Retina (tissue), 1 donor: ENCODE measurements around the gene FBN1.
A peak's percentile ranks its signal among the peaks of the same experiment; 100 is the strongest.

ENCODE experiments used
- DNase-seq: peaks from one replicate; pipeline ENCODE4 v3.0.0-alpha.2; 2016

Gene FBN1

DNA sequence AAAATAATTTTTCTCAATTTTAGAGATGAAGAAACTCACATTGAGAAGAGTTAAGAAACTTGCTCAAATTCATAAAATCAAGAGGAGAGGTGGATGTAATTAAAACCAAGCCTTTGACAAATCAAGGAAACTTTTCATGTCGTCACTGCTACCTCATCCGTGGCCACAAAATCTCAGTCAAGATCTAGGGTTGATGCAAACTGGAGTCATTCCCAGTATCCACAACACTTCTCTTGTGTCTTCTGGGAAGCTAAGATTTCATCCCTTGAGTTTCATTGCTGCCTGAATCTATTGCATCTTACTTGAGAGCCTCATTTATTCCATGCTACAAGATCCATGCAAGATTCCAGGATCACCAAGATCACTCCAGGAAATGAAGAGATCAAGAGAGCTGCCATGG is 5.4 kb upstream of the FBN1 start:
- DNase-seq: no peak

DNA sequence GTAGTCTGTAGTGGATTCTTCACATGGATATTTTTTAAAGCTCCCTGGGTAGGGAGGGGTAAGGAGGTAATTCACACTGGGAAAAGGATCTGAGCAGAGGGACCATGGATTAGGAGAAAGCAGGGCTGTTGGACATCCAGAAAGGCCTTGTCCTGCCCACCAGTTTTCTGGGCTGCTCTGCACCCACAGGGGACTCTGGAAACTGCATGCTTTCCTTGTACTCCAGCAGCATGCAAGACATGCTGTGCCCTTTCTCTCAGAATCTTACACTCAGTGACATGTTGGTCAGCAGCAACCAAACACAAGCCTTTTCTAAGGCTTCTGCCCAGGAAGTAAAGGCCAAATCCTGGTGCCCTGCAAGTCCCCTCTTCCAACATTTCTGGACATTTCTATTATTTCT is 2.5 kb upstream of the FBN1 start:
- peak; percentile 46 for DNase-seq

DNA sequence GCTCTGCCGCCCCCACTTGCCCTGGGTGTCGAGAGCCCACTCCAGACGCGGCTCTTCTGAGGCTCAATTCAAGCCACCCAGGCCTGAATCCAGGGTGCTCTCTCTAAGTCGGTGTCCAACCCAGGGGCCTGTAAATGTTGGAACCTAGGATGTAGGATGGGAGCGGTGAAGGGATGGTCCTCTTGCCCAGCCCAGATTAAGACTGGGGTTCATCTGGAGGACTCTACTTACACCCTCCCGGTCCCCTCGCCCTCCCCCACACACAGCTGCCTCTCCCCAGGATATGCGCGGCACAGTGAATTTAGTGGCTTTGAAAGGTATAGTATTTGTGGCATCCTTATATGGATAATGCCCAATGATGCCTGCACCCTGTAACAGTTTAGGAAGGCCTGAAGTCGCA is 822 bp upstream of the FBN1 start:
- no peak for DNase-seq

DNA sequence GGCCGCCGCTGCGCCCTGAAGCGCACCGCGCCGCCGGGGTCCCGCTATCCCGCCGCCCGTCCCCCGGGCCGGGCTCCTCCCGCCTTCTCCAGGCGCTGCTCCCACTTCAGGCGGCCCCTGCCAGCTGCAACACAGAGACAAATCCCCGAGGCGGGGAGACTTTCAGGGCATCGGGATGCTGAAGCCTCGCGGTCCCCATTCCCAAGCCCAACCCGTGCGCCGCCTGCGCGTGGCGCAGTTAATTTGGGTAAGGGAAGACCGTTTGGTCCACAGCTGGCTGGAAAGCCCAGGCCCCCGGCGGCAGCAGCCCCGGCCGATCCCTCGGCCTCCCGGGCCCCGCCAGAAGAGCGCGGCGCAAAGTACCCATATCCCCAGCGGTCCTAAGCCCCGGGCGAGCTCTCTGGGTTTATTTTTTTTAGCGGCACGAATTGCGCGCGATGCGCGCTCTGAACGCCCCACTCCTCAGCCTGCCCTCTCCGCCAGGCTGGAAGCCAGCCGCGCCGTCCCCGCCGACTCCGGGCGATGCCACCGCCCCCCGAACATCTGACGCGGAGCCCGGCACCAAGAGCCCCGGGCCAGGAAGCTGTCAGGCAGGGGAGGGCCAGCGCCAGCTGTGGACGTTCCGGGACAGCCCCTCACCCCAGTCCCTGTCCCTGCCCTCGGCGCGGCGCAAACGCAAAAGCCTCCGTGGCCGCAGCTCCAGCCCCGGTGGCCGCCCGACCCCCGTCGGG is 517 bp downstream of the FBN1 start:
- DNase-seq: peak; percentile 92

DNA sequence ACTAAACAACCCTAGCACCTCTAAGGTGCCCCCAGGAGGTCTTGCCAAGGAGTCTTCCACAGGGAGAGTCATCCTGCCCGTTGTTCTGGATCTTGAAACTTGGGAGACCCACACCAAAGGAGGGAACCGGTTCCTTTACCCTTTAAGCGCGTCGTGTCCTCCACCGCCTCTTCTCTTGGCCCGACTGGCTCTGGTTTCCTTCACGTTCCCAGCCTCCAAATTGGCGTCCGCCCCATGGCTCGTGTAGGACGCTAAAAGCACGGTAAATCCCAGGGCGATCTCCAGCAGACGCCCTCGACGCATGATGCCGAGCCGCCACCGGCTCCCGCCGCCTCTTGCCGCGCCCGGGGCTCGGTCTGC is 1.1 kb downstream of the FBN1 start:
- DNase-seq: no peak

DNA sequence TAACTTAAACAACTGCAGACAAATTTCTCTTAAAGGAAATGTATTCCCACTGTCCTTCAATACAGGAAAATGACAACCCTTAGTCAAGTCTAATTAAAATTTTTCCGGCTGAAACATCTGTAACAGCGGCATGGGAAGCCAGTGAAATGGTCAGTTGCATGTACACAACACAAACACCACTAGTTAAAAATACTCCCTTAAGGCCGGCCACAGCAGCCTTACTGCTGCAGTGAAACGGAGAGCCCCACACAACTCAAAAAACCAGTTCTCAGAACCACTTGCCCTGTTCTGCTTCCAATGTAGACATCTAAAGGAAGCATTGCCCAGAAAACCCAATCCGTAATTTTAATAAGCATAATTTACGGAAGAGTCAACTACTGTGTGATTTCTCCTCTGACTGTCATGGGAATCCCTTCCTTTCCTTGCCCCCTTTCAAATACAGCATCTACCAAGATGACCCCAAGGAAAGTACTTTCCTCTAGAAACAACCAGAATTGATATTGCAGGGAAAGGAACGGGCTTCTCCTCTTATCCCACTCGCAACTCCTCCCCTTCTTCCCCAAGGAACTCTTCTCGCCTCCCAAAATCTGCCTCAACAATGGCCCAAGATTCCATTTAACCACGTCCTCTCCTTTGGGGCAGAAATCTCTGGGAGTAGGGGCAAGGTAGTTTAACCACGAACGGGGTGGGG is 1.6 kb downstream of the FBN1 start:
- peak; percentile 32 for DNase-seq

DNA sequence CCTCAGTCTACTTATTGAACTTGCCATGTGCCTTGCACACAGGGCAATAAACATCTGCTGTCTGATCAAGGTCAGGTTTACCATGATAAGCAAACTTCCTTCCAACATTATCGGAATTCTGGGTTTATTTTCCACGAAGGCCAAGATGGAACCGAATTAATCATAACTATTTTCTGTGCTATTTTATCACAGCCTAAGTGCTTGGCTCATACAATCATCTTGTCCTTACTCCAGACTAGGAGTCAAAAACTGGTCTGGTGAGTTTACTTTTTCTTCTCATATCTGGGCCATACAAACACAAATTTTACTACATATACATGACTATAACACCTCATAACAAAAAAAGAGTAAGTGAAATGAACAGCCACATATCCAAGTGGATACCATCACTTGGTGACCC is 2.3 kb downstream of the FBN1 start:
- DNase-seq: no peak

DNA sequence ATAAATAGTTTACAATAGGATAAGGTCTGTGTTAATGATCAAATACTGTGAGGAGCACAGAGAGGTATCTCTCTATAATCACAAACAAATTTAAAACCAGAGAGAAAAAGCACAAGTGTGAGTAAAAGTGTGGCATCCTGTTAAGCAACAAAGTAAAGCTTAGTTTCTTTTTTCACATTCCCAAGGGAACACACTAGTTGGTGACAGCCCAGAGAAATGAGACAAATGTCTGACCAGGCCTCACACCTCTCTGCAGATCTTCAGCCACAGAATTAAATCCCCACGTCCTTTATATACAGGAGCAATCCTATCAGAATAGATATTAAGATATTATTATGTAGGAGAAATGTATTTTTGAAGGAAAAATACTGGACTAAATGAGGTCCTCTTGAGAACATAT is 2.7 kb downstream of the FBN1 start:
- no peak for DNase-seq

DNA sequence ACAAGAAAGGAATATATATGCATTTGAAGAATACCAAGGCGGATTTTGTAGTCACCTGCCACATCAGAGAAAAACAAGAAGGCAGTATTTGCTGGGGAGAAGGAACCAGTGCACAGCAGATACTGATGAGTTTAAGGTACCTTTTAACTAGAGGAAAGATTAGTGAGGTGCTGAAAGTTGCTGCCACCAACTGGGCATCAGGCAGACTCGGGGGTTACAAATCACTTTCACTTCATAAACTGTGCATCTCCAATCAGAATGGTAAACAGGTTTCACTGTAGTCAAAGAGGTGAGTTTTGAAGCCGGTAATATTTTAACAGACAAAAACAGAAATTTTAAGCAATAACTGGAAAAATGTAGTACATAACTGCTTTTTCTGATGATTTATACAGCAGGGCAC is 4.1 kb downstream of the FBN1 start:
- DNase-seq: no peak

DNA sequence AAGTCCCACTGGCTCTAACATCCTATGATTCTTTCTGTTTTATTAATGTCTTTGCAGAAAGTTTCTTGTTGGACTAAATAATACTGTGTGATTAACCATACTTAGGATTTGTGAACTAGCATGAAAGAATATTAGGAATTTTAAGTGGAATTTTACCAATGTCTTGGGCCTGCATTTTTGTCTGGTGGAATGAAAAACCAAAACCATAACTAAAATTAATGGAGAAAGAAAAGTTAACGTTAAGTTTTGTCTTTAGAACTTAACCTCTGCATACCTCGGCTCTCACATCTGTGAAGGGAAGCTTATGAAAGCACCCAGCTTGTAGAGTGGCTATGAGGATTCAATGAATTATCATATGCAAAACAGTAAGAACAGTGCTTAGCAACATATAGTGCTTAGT is 6.5 kb downstream of the FBN1 start:
- no peak for DNase-seq

DNA sequence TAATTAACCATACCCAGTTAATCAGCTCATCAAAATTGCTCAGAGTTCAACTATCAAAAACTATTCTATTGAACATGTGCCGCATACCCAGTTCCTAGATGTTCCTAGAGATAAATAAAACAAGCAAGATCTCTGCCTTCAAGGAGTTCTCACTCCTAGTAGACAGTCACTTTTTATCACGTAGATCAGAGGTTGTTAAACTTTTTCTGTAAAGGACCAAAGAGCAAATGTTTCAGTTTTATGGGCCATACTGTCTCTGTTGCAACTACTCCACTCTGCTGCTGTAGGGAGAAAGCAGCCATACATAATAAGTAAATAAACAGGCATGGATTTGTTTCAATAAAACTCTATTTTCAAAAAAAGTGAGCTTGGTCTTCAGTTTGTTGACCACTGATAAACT is 7.9 kb downstream of the FBN1 start:
- DNase-seq: no peak

DNA sequence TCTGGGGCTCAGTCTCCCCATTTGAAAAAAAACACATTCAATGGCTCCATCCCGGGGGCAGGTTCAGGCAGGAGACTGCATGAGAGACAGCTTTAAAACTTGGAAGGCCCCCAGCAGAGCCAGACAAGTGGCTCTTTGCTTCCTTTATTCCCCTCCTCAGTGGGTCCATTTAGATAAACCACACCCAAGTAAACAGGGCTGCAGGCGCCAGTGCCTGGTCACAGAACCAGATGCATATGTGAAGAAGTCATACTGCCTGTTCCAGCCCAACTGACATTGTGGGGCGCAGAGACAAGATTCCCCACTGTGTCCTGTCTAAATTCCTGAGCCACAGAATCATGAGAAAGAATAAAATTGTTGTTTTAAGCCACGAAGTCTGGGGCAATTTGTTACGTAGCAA is 9.0 kb downstream of the FBN1 start:
- DNase-seq: no peak

DNA sequence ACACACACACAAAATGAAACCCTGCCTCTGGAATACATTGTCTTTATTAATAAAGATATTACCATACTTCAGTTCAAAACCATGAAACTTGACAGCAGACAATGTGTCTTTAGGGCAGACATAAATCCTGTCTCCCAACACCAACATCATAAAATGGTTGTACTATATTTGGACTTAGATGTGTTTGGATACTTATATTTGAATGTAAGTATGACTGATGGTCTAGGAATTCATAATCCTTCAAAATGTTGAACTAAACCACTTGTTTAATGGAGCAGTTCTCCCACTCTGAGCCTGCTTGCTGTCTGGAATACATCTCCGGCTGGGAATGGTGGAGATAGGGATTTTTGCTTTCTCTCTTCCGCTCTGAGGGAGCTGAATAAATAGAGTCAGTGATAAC is 10.6 kb downstream of the FBN1 start:
- no peak for DNase-seq

DNA sequence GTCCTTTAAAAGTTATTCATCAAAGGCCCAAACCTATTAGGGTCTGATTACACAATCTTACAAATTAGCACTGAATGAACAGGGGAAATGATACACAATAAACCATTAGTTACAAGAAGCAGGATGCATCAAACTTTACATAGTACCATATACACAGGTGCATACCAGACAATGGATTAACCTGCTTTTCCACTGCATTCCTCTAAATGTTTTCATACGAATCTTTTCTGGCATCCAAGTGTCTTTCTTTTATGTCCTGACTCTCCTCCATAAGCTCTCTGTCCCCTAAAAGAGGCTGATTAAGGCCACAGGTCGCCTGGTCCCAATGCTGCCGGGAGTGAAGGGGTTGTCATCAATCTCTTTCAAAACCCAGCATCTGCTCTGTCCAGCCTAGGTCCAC is 11.4 kb downstream of the FBN1 start:
- no peak for DNase-seq

DNA sequence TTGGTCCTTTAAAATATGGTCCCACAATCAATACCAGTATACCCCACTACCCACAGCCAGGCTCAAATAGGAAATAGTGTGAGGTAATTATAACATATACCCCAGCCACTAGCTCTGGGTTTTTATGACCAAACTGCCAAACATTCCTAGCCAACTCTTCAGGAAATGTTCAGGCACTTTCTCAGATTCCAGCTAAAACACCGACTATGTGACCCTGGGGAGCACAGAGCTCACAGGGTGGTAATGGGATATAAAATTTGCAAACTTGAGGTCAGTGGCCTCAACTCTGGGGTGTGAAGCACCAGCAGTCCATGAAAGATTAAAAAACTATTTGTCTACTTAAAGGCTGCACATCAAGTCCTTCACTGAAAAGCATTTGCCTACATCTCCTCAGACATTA is 12.9 kb downstream of the FBN1 start:
- no peak for DNase-seq

DNA sequence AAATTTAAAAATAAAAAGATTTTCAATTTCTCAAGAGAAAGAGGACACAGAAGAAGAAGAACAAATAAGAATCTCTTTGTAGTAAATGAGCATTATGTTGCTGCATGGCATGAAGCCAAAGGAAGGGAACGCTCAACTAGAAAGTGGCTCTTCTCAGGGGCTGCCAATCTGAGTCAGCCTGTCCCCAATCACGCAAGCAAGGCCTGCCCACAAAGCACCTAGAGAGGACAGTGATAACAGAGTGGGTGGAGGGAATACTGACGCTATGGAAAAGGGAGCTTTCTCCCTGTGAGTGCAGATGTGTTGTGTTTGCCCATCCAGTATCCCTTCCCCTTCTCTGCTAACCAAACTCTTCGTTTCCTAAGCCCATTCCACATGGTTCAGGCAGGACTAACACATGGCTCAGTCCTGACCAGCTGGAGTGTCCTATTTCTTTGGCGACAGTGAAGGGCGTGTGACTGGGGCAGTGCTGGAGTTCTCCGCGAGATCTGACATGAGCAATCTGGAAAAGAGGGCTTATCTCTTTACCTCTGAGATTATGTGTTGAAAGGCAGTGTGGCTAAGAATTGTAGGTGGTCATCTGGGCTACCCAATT is 14.2 kb downstream of the FBN1 start:
- peak; percentile 33 for DNase-seq

DNA sequence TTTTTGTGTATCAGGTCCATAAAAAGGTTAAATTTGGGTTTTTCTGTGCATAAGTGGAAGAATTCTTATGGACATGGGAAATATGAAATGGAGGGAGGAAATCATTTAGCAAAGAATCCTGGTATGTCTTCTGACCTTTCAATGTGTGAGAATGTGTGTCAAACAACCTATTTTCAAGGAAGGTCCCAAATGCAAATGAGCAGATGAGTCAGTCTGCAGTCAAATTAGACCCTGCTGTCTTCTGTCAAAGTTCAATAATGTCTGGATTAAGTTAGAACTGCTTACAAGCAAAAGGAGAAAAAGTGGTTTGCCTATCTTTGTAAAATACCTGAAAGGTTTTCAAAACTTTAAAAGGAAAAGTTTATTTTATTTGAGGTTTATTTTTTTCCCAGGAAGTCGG is 15.3 kb downstream of the FBN1 start:
- DNase-seq: no peak

DNA sequence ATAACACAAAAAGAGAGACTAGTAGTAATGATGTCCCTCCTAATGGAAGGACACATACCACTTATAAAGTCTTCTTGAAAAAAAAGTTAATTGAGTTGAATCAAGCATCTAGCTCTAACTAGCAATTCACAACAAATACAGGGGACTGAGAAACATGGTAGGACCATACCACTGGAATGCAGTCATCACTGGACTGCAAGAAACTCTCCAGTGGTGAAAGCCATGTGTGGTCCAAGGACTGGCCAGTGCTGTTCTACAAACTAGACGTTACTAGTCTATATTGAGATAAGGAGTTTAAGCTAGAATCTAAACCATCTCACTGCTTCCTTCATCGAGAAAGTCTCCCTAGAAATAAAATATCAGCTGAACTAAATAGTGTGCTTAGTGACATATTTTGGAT is 16.7 kb downstream of the FBN1 start:
- no peak for DNase-seq

DNA sequence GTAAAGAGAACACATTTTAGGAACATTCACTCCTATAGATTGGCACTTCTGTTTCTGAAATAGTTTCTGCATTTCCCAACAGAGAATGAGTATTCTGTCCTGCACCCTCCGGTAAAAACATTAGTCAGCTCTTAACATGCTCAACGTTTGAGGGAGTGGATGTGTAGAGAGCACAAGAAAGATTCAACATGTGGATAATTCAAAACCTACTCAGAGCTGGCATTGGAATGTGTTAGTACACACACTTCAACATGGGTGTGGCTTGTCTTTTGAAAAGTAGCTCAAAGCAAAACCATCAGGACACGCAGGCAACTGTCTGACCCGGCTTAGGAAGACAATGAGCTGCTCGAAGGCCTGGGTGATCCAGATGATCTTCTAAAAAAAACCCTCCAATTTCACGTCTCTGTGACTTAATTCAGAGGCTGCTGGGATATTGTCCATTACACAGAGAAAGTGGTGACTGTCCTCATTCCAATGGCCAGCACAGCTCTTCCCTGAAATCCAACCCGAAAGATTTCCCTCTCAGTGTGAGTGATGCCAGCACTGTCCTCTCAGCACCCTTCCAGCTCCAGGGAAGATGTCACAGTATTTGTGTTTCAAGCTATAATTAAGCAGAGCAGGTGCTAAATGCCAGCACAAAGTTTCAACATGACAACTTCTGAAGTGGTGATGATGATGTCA is 18.1 kb downstream of the FBN1 start:
- DNase-seq: no peak

DNA sequence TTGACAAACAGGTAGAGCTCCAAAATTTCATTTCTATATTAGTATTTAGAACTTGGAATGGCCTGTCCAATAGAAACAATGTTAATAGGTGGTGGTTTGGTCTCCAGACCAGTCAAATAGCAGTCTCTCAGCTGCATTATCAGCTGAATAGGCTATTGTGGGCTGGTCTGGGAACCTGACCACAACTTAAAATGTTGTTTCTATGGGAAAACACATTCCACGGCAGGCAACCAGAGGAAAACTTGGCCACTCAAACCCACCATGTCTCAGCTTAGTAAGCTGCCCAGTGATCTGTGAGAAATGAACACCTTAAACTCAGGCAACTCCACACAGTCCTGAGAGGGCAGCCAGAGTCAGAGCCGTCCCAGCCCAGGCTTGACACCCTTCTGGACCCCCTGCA is 20.4 kb downstream of the FBN1 start:
- DNase-seq: no peak

DNA sequence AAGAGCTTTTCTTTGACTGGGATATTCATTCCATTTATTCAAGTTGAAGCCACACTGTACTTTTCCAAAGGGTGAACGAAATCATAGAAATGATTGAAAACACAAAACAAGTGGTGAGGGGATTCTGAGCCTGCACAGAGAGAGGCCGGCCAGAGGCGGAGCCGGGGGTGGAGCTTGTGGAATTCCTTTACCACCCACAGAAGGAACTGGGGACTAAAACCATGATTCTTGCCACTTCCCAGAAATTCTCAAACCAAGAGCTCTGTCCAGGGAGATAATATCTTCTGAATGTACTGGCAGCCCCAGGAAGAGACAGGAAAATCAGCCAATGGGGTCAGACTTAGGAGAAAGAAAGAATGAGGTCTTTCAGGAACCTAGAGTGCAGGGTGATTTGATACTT is 20.8 kb downstream of the FBN1 start:
- DNase-seq: no peak

DNA sequence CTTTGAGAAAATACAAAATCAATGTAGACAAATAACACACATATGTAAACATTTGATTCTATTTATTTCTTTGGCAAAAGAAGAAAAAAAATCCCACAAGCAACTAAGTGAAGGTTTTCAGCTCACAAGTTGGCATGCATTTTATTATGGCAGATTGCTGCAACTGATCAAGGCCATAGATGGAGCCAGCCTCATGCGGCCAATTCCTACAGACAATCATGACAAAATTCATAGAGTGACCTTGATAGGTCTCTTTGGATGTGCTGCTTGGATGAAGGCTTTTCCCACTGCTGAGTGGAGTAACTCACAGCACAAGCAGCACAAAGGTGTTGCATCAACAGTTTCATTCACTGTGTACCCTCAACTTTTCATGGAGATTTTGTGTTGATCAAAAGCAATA is 22.1 kb downstream of the FBN1 start:
- no peak for DNase-seq

DNA sequence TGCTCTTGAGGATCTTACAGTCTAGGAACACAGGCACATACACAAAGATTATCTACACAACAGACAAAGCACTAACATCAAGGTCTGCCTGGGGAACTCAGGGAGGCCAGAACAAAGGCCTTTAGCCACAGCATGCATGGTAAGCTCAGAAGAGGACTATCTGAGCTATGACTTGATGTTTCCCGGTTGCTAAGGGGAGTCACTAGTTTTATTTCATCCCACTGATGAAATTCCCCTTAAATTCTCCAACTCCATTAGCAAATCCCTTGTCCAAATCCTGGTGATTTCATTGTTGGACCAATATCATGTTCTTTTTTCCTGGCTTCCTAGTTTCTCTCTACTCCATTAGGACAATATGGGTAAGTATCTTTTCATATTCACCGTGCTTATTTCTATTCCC is 23.3 kb downstream of the FBN1 start:
- no peak for DNase-seq

DNA sequence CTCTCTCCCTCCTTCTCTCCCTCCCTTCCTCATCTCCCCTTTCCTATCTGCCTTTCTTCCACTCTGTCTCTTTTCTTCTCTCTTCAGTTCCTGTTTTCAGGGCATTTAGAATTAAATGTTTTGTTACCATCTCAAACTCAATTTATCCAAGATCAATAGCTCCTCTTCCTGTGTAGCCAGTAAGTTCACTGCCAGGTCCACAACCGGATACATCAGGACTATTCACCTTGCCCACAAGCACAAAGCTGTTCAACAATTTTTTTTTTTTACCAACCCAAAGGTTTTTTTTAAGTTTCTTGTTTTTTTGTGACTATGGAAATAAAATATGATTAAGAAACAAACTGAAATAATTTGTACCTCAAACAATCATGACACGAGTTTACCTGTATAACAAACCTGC is 26.1 kb downstream of the FBN1 start:
- DNase-seq: no peak
